Measurements from ENCODE around the gene MLH1.

Gene MLH1

DNA sequence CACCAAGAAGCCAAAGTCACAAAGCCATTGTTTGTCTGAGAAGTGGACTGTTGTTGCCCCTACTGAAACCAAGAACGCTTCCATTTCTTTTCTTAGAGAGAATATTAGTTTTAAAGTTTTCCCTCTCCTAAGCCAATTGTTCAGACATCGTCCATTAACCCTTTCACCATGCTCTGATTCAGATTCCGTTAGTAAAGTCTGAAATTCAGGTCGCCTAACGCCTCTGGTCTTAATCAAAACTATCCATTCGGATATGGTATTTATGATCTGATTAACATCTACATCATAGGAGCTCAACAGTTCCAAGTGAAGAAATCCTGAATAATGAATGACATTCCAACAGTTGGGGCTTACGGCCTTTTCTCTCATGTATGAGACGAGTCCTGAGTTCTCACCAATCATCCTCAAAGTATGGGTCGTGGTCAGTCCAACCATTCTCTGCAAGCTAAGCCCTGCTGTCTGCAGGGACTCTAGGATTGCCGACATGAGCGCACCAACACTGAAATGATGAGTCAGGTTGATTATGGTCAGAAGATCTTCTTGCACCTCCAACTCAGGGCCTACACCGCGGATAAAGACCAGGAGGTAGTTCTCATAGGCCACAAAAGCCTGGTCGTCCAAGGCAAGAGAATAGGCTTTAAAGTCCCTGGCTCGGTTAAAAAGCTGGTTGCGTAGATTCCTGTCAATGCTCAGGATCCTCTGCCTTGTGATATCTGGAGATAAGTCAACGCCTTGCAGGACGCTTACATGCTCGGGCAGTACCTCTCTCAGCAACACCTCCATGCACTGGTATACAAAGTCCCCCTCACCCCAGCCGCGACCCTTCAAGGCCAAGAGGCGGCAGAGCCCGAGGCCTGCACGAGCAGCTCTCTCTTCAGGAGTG, 1.2 kb upstream of the MLH1 start:
- TF ChIP-seq EZH2 (IDR thresholded peaks at IDR 0.05; ENCODE audit: borderline replicate concordance, low read length) = no peak
- TF ChIP-seq, protein P1, sequence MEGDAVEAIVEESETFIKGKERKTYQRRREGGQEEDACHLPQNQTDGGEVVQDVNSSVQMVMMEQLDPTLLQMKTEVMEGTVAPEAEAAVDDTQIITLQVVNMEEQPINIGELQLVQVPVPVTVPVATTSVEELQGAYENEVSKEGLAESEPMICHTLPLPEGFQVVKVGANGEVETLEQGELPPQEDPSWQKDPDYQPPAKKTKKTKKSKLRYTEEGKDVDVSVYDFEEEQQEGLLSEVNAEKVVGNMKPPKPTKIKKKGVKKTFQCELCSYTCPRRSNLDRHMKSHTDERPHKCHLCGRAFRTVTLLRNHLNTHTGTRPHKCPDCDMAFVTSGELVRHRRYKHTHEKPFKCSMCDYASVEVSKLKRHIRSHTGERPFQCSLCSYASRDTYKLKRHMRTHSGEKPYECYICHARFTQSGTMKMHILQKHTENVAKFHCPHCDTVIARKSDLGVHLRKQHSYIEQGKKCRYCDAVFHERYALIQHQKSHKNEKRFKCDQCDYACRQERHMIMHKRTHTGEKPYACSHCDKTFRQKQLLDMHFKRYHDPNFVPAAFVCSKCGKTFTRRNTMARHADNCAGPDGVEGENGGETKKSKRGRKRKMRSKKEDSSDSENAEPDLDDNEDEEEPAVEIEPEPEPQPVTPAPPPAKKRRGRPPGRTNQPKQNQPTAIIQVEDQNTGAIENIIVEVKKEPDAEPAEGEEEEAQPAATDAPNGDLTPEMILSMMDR (IDR thresholded peaks at IDR 0.05; ENCODE audit: low read length) = no peak
- no peaks in the 10 kb centered on the region for H4K20me1 ChIP-seq (ENCODE audit: insufficient read depth, low read length)
- no peaks in the 10 kb centered on the region for H3F3A ChIP-seq (ENCODE audit: insufficient read depth, low read length)
- H3K27ac ChIP-seq (ENCODE audit: low read depth, low read length, poor library complexity, severe bottlenecking) = peak overlapping the region; percentile 85
- no peaks in the 10 kb centered on the region for H3K9me2 ChIP-seq (ENCODE audit: low read depth, low read length)
- peak overlapping the region; percentile 71 for H3K4me3 ChIP-seq (ENCODE audit: low read depth, low read length, poor library complexity, severe bottlenecking)
- peak overlapping the region; percentile 87 for H3K4me2 ChIP-seq (ENCODE audit: low read length)
- H3K36me3 ChIP-seq (ENCODE audit: insufficient read depth, low read length) = peaks cover 63% of the 10 kb centered on the region
- no peak overlapping the region for H2AFZ ChIP-seq (ENCODE audit: low read length)
- H3K9me3 ChIP-seq (ENCODE audit: low read length) = no peaks in the 10 kb centered on the region
- H3K4me1 ChIP-seq (ENCODE audit: insufficient read depth, low read length, severe bottlenecking) = peaks cover 49% of the 10 kb centered on the region
- peaks cover 53% of the 10 kb centered on the region for H3K79me2 ChIP-seq (ENCODE audit: insufficient read depth, low read length)
- H3K27me3 ChIP-seq (ENCODE audit: insufficient read depth, low read length) = no peaks in the 10 kb centered on the region
- peak overlapping the region; percentile 77 for H3K9ac ChIP-seq (ENCODE audit: low read length)

DNA sequence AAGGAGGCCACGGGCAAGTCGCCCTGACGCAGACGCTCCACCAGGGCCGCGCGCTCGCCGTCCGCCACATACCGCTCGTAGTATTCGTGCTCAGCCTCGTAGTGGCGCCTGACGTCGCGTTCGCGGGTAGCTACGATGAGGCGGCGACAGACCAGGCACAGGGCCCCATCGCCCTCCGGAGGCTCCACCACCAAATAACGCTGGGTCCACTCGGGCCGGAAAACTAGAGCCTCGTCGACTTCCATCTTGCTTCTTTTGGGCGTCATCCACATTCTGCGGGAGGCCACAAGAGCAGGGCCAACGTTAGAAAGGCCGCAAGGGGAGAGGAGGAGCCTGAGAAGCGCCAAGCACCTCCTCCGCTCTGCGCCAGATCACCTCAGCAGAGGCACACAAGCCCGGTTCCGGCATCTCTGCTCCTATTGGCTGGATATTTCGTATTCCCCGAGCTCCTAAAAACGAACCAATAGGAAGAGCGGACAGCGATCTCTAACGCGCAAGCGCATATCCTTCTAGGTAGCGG, 452 bp upstream of the MLH1 start, which contains the start of gene EPM2AIP1:
Gene EPM2AIP1 (minus strand): TSS at position 326 of the 520 bp plus-strand sequence. CDS start 54 bp downstream, at position 272.
- peak within 1 kb of the TSS; percentile 85 for H3K27ac ChIP-seq (ENCODE audit: low read depth, low read length, poor library complexity, severe bottlenecking)
- peaks cover 49% of the 10 kb centered on the region for H3K4me1 ChIP-seq (ENCODE audit: insufficient read depth, low read length, severe bottlenecking)
- H3F3A ChIP-seq (ENCODE audit: insufficient read depth, low read length) = no peaks in the 10 kb centered on the region
- H3K9ac ChIP-seq (ENCODE audit: low read length) = peak within 1 kb of the TSS; percentile 91
- H3K36me3 ChIP-seq (ENCODE audit: insufficient read depth, low read length) = peaks cover 64% of the 10 kb centered on the region
- H3K9me3 ChIP-seq (ENCODE audit: low read length) = no peaks in the 10 kb centered on the region
- H3K9me2 ChIP-seq (ENCODE audit: low read depth, low read length) = no peaks in the 10 kb centered on the region
- H3K27me3 ChIP-seq (ENCODE audit: insufficient read depth, low read length) = no peaks in the 10 kb centered on the region
- H3K79me2 ChIP-seq (ENCODE audit: insufficient read depth, low read length) = peaks cover 53% of the 10 kb centered on the region
- H4K20me1 ChIP-seq (ENCODE audit: insufficient read depth, low read length) = no peaks in the 10 kb centered on the region
- no peak for TF ChIP-seq EZH2 (IDR thresholded peaks at IDR 0.05; ENCODE audit: borderline replicate concordance, low read length)
- TF ChIP-seq, protein P1 (IDR thresholded peaks at IDR 0.05; ENCODE audit: low read length) = peak; percentile 28; the same call in 1 of the 2 replicates
- H3K4me2 ChIP-seq (ENCODE audit: low read length) = peak within 1 kb of the TSS; percentile 90
- no peak within 1 kb of the TSS for H2AFZ ChIP-seq (ENCODE audit: low read length)
- H3K4me3 ChIP-seq (ENCODE audit: low read depth, low read length, poor library complexity, severe bottlenecking) = peak within 1 kb of the TSS; percentile 71

DNA sequence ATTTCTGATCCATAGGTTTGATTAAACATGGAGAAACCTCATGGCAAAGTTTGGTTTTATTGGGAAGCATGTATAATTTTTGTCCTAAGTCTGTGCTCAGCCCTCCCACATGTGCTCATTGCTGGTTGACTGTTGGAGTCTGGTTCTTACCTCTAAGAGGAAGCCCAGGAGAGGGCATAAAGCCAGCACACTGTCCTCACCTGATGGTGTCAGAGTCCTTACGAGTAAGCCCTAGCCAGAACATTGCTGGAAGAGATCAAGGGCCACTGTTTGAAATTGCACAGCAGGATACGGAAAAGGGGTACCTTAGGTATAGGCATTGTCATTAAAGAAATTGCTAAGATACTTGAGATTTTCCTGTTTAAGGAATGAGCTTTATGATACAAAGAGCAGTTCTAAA, 21.3 kb downstream of the MLH1 start:
- no peaks in the 10 kb centered on the region for H3K9me2 ChIP-seq (ENCODE audit: low read depth, low read length)
- no peak overlapping the region for H3K4me3 ChIP-seq (ENCODE audit: low read depth, low read length, poor library complexity, severe bottlenecking)
- TF ChIP-seq, protein P1 (IDR thresholded peaks at IDR 0.05; ENCODE audit: low read length) = no peak
- TF ChIP-seq EZH2 (IDR thresholded peaks at IDR 0.05; ENCODE audit: borderline replicate concordance, low read length) = no peak
- H3K36me3 ChIP-seq (ENCODE audit: insufficient read depth, low read length) = peaks cover 85% of the 10 kb centered on the region
- H2AFZ ChIP-seq (ENCODE audit: low read length) = no peak overlapping the region
- no peaks in the 10 kb centered on the region for H3K27me3 ChIP-seq (ENCODE audit: insufficient read depth, low read length)
- no peak overlapping the region for H3K27ac ChIP-seq (ENCODE audit: low read depth, low read length, poor library complexity, severe bottlenecking)
- no peaks in the 10 kb centered on the region for H3K9me3 ChIP-seq (ENCODE audit: low read length)
- no peaks in the 10 kb centered on the region for H3K4me1 ChIP-seq (ENCODE audit: insufficient read depth, low read length, severe bottlenecking)
- no peaks in the 10 kb centered on the region for H3K79me2 ChIP-seq (ENCODE audit: insufficient read depth, low read length)
- H3F3A ChIP-seq (ENCODE audit: insufficient read depth, low read length) = no peaks in the 10 kb centered on the region
- no peak overlapping the region for H3K4me2 ChIP-seq (ENCODE audit: low read length)
- no peaks in the 10 kb centered on the region for H4K20me1 ChIP-seq (ENCODE audit: insufficient read depth, low read length)
- H3K9ac ChIP-seq (ENCODE audit: low read length) = no peak overlapping the region
